Spleen (tissue), 11 donors: ENCODE results near the gene BCL10. TPM values are rescaled to one million over a fixed set of nuclear protein-coding genes. Genes with fewer than 3 reads are reported as not detected.

Experiments used
- DNase-seq: peaks from one replicate; pipeline ENCODE4 v3.0.0-alpha.2; 2020
- H3K27ac ChIP-seq, 8 donors: fragments of 200-600 bp; sonication (generic) in 7 of 8; 1 replicate in 4 of 8; 2 replicates in 4 of 8; pipeline versions ENCODE4 v1.5.0 to v1.8.0; 2016 to 2021; ENCODE audit warnings: inconsistent platforms in 4 of 8, mild to moderate bottlenecking in 4 of 8, moderate library complexity in 1 of 8
- H3K27me3 ChIP-seq, 7 donors: fragments of 200-600 bp; sonication (generic) in 6 of 7; replicated peaks in 1 of 7; 1 replicate in 4 of 7; 2 replicates in 3 of 7; pipeline versions ENCODE4 v1.5.0 to v1.8.0; 2016 to 2021; ENCODE audit warnings: inconsistent platforms in 3 of 7, mild to moderate bottlenecking in 1 of 7
- H3K36me3 ChIP-seq, 6 donors: fragments of 200-600 bp; sonication (generic) in 5 of 6; 1 replicate in 4 of 6; 2 replicates in 2 of 6; pipeline versions ENCODE4 v1.5.0 to v1.8.0; 2016 to 2021; ENCODE audit warnings: inconsistent platforms in 2 of 6
- H3K4me1 ChIP-seq, 6 donors: fragments of 200-600 bp; sonication (generic) in 5 of 6; 1 replicate in 3 of 6; 2 replicates in 3 of 6; pipeline versions ENCODE4 v1.5.0 to v1.8.0; 2016 to 2021; ENCODE audit warnings: inconsistent platforms in 3 of 6
- H3K4me3 ChIP-seq, 8 donors: fragments of 200-600 bp; sonication (generic) in 7 of 8; 1 replicate in 4 of 8; 2 replicates in 4 of 8; pipeline versions ENCODE4 v1.5.0 to v1.8.0; 2016 to 2021; ENCODE audit warnings: inconsistent platforms in 4 of 8, mild to moderate bottlenecking in 4 of 8, moderate library complexity in 2 of 8
- H3K9me3 ChIP-seq, 8 donors: fragments of 200-600 bp; sonication (generic) in 7 of 8; 1 replicate in 4 of 8; 2 replicates in 4 of 8; pipeline versions ENCODE4 v1.5.0 to v1.8.0; 2016 to 2021; ENCODE audit warnings: inconsistent platforms in 4 of 8
- POLR2A ChIP-seq, 3 donors: fragments of 450-650 bp; IDR thresholded peaks; one replicate each; pipeline ENCODE4 v1.5.1; 2017; ENCODE audit warnings: antibody characterized with exemption in 3 of 3, mild to moderate bottlenecking in 1 of 3
- POLR2AphosphoS5 ChIP-seq, 3 donors: sonication (generic); formaldehyde crosslinking; IDR thresholded peaks; one replicate each; pipeline ENCODE4 v1.5.1; 2017; ENCODE audit warnings: antibody characterized with exemption in 3 of 3
- WGBS, 5 donors: extraction: QIAGEN DNeasy Blood & Tissue Kit in 3 of 5; methylation state at CpG; one replicate each; pipeline versions ENCODE4 v1.1.5 to v1.1.7; 2013 to 2018; 5-methylcytosine and 5-hydroxymethylcytosine counted together
- intact Hi-C: fragments of 100-400 bp; cut with DNase I; formaldehyde crosslinking; loops from one replicate; pipeline ENCODE4 v1.15.0; 2023; ENCODE audit warnings: low total_unique reads
- polyA plus RNA-seq, 3 donors: library from polyadenylated mRNA; stranded (reverse); fragments of 200-250 nt; gene quantifications; one replicate each; pipeline ENCODE4 v1.2.1, GENCODE V29; 2013
- total RNA-seq, 7 donors: library from RNA; depleted of rRNA in 3 of 7; stranded (reverse); fragments of >200 nt in 3 of 7; fragmentation: NEBNext Ultra II Directional in 4 of 7; extraction: Animal tissue kit (Norgen Biotek cat#: 25700) in 4 of 7; gene quantifications; one replicate each; pipeline versions ENCODE4 v1.1.0 to v1.2.1, GENCODE V29; 2016 to 2021
- TF ChIP-seq, protein P1 (sequence below), 11 experiments: fragments of 200-600 bp in 7 of 11; fragments of 450-650 bp in 4 of 11; sonication (generic) in 4 of 11; IDR thresholded peaks in 8 of 11; conservative IDR thresholded peaks in 3 of 11; 1 replicate in 7 of 11; 2 replicates in 4 of 11; pipeline versions ENCODE4 v1.4.0 to v1.8.0; 2016 to 2021; ENCODE audit warnings: antibody characterized with exemption in 11 of 11, inconsistent platforms in 4 of 11, mild to moderate bottlenecking in 1 of 11
- donor health status: healthy with polysubstance abuse.
- donor health status: DM: no; HTN: no; CAD: no; lungs with moderate emphysema.
- donor health status: DM: no; HTN: no; CAD: no.
- donor health status: Bipolar disorder and iron deficiency.
- donor health status: healthy.
- donor health status: DM: no; HTN: no; CAD: no.
- donor health status: DM: yes; HTN: yes; CAD: no.

Gene BCL10
- total and polyA plus RNA-seq, 10 donors: 10.5 to 45.1 (median 33.7) TPM

GRCh38 chr1:85321237-85321964 lies 45.0 kb upstream of the BCL10 start:
- Histone ChIP-seq H3K9me3 (no peaks in the 10 kb centered on the region), H3K27me3 (no peaks in the 10 kb centered on the region), H3K4me3 (no peak overlapping the region), H3K27ac (peak overlapping the region in 1 of 8 donors; percentile 40), H3K36me3 (no peaks in the 10 kb centered on the region), H3K4me1 (peaks cover 0 to 18% (median 5%) of the 10 kb centered on the region in 6 donors)
- intact Hi-C loops: no loop called here
- WGBS, 5 donors: 80 to 86% (median 86%) methylated on average over 7 of the region's 7 CpGs
- TF ChIP-seq POLR2A (IDR thresholded peaks at IDR 0.05) (no peak), POLR2AphosphoS5 (IDR thresholded peaks at IDR 0.05) (no peak)
- TF ChIP-seq, protein P1, sequence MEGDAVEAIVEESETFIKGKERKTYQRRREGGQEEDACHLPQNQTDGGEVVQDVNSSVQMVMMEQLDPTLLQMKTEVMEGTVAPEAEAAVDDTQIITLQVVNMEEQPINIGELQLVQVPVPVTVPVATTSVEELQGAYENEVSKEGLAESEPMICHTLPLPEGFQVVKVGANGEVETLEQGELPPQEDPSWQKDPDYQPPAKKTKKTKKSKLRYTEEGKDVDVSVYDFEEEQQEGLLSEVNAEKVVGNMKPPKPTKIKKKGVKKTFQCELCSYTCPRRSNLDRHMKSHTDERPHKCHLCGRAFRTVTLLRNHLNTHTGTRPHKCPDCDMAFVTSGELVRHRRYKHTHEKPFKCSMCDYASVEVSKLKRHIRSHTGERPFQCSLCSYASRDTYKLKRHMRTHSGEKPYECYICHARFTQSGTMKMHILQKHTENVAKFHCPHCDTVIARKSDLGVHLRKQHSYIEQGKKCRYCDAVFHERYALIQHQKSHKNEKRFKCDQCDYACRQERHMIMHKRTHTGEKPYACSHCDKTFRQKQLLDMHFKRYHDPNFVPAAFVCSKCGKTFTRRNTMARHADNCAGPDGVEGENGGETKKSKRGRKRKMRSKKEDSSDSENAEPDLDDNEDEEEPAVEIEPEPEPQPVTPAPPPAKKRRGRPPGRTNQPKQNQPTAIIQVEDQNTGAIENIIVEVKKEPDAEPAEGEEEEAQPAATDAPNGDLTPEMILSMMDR (IDR thresholded peaks at IDR 0.05 in 8 of 11, conservative IDR thresholded peaks at IDR 0.05 in 3 of 11): no peak
- DNase-seq: no peak

GRCh38 chr1:85320371-85321131 lies 44.1 kb upstream of the BCL10 start:
- H3K4me3 ChIP-seq: no peak overlapping the region
- no peaks in the 10 kb centered on the region for H3K27me3 ChIP-seq
- 72 to 83% (median 79%) methylated on average over 2 of the region's 2 CpGs for WGBS, 5 donors
- intact Hi-C loops: no loop called here
- H3K9me3 ChIP-seq: no peaks in the 10 kb centered on the region
- H3K36me3 ChIP-seq: no peaks in the 10 kb centered on the region
- DNase-seq: no peak
- peak overlapping the region in 3 of 8 donors; percentile 11 to 46 (median 40) for H3K27ac ChIP-seq
- peaks cover 0 to 22% (median 5%) of the 10 kb centered on the region in 6 donors for H3K4me1 ChIP-seq
- TF ChIP-seq POLR2A (IDR thresholded peaks at IDR 0.05) (no peak), POLR2AphosphoS5 (IDR thresholded peaks at IDR 0.05) (no peak)
- TF ChIP-seq, protein P1 (IDR thresholded peaks at IDR 0.05 in 8 of 11, conservative IDR thresholded peaks at IDR 0.05 in 3 of 11): no peak

DNA sequence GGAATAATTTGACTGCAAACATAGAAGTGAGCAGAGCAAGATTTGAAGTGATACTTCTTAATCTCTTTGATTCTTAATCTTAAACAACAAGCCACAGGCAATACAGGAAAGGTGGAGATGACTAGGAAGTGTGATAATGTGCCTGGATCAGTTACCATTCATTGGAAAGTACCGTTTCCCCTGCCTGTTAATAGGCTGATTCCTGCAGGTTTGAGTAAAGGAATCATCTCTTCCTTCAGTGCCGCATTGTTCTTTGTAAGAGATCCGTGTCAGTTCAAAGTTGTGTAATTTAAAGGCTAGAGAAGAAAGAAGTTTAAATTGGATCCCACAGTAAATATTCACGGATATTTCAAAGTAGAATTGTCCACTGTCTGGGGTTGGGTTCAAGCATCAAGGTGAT lies 43.5 kb upstream of the BCL10 start:
- TF ChIP-seq, protein P1 (IDR thresholded peaks at IDR 0.05 in 8 of 11, conservative IDR thresholded peaks at IDR 0.05 in 3 of 11): no peak
- TF ChIP-seq POLR2AphosphoS5 (IDR thresholded peaks at IDR 0.05) (no peak), POLR2A (IDR thresholded peaks at IDR 0.05) (no peak)
- H3K36me3 ChIP-seq: no peaks in the 10 kb centered on the region
- WGBS, 5 donors: 34 to 63% (median 58%) methylated on average over 4 of the region's 4 CpGs

DNA sequence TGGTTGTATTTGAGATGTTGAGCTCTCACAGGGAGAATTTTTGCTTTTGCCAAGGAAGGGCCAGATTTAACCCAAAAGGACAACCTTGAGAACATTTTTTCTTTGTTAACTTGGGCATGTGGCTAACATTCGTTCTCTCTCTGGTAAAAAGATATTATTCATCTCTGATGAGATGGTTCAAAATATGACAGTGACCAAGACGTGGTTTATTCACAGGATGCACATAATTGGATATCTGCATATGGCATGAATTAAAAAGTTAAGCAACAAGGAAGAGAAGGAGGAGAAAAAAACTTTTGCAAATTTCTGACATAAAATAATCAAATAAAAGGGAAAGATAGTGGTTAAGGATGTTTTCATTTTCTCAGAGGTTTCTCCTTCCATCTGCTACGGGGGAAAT lies 43.1 kb upstream of the BCL10 start:
- no peaks in the 10 kb centered on the region for H3K36me3 ChIP-seq
- 59 to 75% (median 67%) methylated on average over 3 of the region's 3 CpGs for WGBS, 5 donors
- H3K4me3 ChIP-seq: no peak overlapping the region
- H3K27ac ChIP-seq: no peak overlapping the region
- no peaks in the 10 kb centered on the region for H3K27me3 ChIP-seq
- TF ChIP-seq, protein P1 (IDR thresholded peaks at IDR 0.05 in 8 of 11, conservative IDR thresholded peaks at IDR 0.05 in 3 of 11): no peak
- TF ChIP-seq POLR2A (IDR thresholded peaks at IDR 0.05) (no peak), POLR2AphosphoS5 (IDR thresholded peaks at IDR 0.05) (no peak)
- H3K9me3 ChIP-seq: no peaks in the 10 kb centered on the region
- DNase-seq: no peak
- H3K4me1 ChIP-seq: peaks cover 0 to 33% (median 6%) of the 10 kb centered on the region in 6 donors
- intact Hi-C loops: loop anchor here (10.0 kb wide), 1 partner anchor 695 kb away; no protein-coding TSS in a partner anchor

More for the DNA sequence above, 43.5 kb upstream of the BCL10 start:
- Histone ChIP-seq H3K4me1 (peaks cover 0 to 29% (median 5%) of the 10 kb centered on the region in 6 donors), H3K4me3 (no peak overlapping the region), H3K27ac (peak overlapping the region in 2 of 8 donors; percentile 29 to 40), H3K27me3 (no peaks in the 10 kb centered on the region), H3K9me3 (no peaks in the 10 kb centered on the region)
- DNase-seq: no peak
- intact Hi-C loops: loop anchor here (10.0 kb wide), 1 partner anchor 695 kb away; no protein-coding TSS in a partner anchor
